ENCODE measurements around the gene FAM117A.
A peak's percentile ranks its signal among the peaks of the same experiment; 100 is the strongest.

The FAM117A gene

DNA sequence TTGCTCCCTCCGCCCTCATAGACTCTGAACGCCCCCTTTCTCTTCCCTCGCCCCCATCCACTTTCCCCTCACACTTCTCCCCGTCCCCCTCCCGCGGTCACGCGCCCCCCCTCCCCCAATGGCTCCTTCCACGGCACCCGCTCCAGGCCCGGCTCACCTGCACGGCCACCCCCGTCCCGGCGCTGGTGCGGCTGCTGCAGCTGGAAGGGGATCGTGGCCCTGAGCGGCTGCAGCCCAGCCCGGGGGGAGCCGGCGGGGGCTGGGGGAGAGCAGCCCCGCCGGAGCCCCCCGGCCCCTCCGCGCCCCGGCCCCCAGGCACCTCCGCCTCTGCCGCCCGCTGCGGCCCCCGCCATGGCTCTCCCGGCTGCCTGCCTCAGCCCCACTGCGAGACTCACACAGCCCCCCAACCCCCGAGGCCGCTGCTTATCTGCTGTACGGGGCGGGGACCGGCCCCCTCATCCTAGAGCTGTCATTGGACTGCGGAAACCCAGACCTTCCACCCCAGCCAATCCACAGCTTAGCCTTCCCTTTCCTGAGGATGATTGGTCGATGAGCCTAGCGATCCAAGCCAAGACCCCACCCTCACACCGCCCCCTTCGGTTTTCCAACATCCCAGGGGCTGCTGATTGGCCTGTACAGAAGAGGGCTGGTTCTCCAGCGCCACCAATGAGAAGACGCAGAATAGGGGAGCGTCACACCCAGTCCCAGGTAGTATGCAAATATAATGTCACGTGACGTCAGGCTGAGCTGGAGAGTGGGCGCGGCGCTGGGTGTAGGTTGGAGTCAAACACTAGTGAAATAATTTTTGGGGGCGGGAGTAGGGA is at the start of gene FAM117A:
FAM117A (minus strand) TSS at position 397 of the 824 bp plus-strand sequence; CDS start at position 353, 44 bp downstream.
- DNase-seq = peak; percentile 90

- no peak for DNase-seq
These were observed 45.1 kb upstream of the FAM117A start for GRCh38 chr17:49809056-49809455.

DNA sequence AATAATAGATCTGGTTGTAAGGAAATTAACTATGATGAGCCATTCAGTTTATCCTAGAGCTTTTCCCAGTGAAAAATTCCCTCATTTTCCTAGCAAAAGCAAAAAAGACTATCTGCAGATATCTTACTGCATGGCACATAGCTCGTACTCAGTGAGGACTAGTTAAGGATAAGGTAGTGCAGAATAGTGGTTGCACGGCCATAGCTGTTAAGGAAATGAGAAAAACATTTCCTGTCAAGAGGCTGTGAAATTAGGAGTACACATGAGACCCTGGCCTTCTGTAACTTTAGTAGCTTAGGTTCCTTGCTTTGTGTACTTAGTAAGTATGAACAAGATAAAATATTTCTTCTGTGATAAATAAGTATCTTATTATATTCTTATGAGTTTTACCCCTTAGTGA is 34.8 kb upstream of the FAM117A start:
- no peak for DNase-seq

- DNase-seq = no peak
These were observed 34.3 kb upstream of the FAM117A start for GRCh38 chr17:49798182-49798581.

DNA sequence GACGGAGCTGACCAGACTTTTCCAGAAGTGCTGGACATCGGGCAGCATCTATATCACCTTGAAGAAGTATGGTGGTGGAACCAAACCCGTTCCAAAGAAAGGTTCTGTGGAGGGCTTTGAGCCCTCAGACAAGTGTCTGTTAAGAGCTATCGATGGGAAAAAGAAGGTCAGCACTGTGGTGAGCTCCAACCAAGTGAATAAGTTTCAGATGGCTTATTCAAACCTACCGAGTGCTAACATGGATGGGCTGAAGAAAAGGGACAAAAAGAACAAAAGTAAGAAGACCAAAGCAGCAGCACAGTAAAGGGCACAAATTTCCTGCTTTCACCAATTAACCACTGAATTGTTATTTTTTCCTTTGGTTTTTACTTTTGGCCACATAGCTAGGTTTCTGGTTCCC is 31.4 kb upstream of the FAM117A start:
- DNase-seq = no peak

DNA sequence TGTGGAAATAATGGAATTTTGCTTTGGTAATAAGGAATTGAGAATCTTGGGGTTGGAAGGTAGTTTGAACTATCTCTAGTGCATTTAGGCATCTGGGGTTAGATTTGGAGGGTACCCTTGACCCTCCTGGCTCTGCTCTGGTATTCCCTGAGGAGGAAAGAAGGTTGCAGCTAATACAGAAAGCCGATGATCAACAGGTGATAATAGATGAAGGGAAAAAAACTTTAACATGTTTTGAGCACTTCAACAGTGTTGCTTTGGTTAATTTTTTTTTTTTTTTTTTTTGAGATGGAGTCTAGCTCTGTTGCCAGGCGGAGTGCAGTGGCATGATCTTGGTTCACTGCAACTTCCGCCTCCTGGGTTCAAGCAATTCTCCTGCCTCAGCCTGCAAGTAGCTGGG is 29.4 kb upstream of the FAM117A start:
- DNase-seq = no peak

DNA sequence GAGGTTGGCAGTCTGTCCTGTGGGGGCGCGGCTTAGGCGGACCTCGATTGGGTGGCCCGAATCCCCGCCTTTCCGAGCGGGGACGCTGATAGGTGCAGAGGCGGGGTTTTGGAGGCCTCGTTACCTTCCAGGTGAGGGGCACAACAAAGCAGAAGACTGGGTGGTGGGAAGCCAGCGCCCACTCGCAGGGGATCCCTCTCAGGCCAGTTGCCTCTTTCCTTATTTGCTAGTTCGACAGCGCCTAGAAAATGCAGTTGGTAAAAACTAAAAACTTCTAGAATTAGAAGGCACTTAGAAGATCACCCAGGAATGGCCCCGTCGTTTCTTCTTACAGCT is 25.3 kb upstream of the FAM117A start:
- DNase-seq = no peak

DNA sequence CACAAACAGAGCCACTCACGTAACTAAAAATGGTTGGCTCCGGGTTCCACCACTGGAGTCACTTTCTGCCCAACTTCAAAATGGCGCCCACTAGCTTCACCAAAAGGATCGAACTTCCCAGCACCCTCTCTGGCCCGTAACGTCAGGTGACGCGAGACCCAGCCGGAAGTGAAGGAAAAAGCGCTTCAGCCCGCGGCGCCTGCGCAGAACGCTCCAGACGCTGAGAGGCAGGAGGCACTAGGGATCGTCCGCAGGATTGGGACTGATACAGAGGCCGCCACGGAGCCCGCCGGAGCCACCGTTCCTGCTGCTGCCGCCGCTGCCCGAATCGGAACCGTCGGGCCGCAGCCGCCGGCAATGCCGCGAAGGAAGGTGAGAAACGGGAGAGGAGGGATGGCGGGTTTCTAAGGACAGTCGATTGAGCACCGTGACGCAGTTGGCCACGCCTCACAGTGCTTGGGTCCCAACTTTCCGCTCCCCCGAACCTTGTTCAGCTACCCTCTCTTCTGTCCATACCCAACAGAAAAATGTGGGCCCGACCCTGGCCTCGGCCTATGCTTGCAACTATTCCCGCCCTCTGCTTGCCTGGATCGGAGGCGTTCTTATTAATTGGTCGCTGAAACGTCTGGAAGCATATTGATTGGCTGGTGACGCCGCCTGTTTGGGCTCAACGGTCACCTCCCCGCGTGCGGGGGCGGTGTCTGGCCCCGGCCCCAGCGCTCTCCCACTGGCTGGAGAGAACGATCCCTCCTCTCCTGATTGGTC is 24.7 kb upstream of the FAM117A start, which contains the start of gene KAT7:
KAT7 (plus strand) TSS at position 204 of the 765 bp plus-strand sequence; CDS start at position 358, 154 bp downstream.
- DNase-seq = peak; percentile 96

GRCh38 chr17:49787884-49788477 is 24.1 kb upstream of the FAM117A start:
- peak; percentile 52 for DNase-seq

GRCh38 chr17:49784636-49785035 is 20.7 kb upstream of the FAM117A start:
- no peak for DNase-seq

DNA sequence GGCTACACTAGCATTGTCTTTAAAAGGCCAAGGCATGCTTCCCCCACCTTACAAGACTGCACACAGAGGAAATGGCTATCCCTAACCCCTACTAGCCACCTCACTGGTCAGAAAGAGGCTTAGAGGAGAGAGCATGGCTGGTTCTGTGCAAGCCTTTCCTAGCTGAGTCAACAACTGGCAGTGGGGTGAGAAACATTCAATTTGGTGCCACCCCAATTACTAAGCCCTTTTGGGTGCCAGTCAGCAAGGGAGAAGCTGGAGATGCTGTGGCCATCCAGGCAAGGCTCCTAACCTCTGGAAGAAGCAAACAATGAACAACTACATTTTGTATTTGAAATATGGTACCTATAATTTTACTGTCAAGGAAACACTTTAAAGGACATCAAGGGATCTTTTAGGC is 19.9 kb upstream of the FAM117A start:
- DNase-seq = no peak

GRCh38 chr17:49783071-49783715 is 19.3 kb upstream of the FAM117A start:
- no peak for DNase-seq

DNA sequence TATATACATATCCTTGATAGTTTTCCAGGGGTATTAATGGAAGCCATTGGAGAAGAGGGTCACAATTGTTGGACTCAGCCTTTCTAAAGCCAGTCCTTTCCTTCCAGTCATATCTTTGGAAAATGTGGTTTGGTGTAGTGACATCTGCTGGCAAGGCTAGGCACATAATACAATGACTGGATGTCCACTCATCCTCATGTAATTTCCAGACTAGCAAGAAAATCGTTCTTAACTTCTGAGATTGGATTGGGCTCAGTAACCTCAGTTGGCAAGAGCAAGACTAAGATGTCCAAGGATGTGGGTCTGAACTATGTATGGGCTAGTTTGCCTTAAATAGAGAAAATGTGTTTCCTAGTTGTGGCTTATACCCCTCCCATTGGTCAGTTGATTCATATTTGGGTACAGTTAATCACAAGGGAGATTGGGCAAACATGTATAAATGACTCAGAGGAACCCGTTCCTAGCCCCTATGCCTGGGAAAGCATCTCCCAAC is 15.9 kb upstream of the FAM117A start:
- DNase-seq = no peak

DNA sequence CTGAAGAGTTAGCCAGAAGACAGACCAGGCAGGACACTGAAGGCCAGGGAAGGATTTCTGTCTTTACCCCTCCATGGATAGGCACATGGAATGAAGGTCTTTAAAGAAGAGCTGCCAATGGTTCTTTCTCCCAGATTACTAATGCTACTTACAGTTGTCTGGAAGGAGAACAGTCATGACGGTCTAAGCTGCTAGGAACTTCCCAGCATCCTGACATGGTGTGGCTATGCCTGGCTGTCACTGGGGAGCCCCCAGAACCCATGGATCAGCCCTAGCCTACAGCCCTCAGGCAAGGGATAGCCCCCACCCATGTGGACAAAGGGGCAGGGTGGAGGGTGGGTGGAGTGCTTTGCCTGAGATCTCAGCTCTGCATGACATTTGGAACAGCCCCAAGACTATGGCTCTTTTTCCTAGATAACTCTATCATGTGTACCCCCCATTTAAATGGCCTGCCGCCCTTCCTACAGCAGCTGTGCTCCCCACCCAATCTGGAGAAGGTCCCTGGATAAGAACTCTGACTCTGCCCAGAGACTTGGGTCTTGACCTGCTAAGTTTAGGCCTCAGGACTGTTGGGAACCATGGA is 15.3 kb upstream of the FAM117A start:
- no peak for DNase-seq

- DNase-seq = no peak
These were observed 13.6 kb upstream of the FAM117A start for GRCh38 chr17:49777563-49777962.

DNA sequence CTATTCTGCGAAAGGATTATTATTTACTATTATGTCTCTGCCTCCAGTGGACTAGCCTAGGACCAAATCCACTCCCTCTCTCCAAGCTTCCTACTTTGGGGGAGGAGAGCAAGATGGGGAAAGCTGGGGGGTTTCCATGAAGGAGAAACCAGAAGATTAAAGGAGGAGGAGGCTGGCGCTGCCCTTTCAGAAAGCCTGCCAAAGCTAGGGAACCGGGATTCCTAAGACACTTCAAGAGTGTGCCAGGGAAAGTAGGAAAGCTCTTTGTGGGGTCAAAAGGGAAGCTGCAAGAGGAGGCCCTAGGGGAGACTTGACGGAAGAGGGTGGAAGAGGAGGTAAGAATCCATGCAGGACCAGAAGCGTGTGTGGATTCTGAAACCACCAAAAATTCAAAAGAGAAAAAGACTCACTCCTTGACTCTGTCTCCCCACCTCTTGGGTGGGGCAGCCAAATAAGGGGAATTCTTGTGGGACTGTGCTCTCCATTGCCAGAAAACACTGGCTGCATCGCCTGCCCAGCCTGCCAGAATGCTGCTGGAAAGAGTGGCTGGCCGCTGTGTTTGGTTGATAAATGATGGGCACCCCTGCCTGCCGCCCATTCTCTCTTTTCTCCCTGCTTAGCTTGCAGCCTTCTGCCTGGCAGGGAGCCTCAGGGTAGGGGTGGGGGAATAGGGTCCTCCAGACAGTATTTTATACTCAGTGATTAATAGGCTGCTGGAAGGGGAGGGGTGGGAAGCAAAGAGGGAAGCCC is 12.8 kb upstream of the FAM117A start:
- no peak for DNase-seq

- DNase-seq = no peak
These were observed 11.8 kb upstream of the FAM117A start for GRCh38 chr17:49775546-49776260.

DNA sequence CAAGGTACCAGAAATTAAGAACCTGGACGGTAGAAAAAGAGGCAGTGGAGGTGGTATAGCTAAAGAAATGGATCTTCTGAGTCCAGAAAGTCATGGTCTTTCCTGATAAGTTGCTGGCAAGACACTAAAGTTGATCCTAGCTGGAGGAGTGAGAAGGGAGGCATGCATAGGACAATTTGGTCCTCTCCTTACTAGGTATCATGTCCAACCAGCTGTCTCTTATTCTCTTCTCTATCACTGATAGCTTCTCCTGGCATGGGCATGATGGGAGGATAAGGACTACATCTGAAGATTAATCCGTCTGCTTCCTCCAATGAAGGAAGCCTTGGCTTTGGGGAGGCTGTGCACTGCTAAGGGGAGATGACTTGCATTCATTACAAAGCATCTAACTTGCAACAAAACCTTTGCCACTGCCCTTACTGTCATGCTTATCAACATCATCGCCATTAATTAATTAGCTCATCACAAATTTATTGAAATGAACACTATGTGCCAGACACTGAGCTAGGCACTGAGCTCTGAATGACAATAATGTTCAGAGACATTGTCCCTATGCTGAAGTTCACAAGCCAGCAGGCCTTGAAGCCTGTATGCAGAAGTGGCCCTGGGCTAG is 3.1 kb upstream of the FAM117A start:
- no peak for DNase-seq

DNA sequence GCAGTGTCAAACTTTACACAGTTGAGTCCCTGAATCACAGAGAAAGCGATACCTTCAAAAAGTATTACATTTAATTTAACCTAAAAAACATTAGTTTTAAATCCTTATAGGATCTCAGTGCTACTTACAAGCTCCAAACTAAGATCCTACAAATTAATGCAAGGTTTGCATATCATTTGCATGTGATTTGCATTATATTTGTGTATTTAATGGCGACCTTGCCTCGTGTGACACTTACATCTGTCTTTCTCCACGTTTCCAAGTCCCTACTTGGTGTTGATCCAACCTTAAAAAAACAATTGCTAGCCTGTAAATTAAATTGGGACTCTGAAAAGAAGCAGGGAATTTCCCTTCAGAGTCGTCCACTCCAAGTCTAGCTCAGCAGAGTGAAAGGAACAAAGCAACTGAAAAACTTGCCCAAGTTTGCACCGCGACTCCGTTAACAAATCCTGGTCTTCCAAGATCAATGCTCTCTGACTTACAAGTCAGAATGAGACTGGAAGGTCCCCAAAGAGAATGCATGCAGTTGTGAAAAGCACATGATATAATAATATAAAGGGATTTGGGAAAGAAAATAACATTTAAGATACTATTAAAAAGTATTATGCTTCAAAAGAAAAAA is 739 bp upstream of the FAM117A start:
- DNase-seq = no peak

Measured in activated T-cell treated with anti-CD3 and anti-CD28 coated beads, Interleukin-2, amount 50 U/mL, for 1 hour (primary cell).